HG03095 (cell line): Measurements from ENCODE around the gene TPPP3.

Experiments used
- ATAC-seq: cut with Tn5 transposase; IDR thresholded peaks from one replicate; pipeline ENCODE4 v1.9.1; 2021; ENCODE audit warnings: moderate library complexity; ENCODE audit not compliant: unreplicated experiment

TPPP3 gene

DNA sequence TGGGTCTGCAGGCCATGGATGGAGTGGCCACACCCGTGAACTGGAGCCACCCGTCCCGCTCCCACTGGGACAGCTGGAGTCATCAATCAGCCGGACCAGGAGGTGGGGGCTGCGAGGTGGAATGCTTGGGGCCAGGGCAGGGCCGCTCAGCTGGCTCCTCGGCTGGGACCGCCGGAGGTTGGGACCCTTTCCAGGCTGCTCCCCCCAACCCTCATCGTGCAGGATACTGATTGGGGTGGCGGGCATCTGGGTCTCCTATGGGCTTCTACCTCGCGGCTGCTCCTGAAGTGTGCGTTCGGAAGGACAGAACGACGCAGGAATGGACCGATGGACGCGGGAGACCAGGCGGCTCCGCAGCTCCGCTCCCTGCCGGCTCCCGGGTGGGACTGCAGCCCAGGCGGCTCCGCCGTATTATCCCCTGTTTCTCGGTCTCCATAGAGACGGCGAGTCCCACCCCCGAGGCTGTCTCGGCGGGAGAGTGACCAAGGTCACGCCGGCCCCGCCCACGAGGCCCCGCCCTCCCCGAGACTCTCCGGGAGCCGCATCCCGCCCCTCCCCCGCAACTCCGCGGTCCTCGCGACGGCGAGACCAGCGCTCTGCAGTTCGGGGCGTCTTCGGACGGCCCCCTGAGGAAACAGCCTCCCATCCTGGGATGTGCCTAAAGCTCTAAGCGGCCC is at the start of gene TPPP3:
TPPP3 (minus strand) TSS at position 388 of the 677 bp plus-strand sequence. CDS start 2,387 bp downstream, outside the sequence.
- no peak for ATAC-seq

- ATAC-seq = no peak
Observed at GRCh38 chr16:67442581-67443255, 49.4 kb upstream of the TPPP3 start.

GRCh38 chr16:67441907-67442306 is 48.6 kb upstream of the TPPP3 start:
- ATAC-seq = no peak

DNA sequence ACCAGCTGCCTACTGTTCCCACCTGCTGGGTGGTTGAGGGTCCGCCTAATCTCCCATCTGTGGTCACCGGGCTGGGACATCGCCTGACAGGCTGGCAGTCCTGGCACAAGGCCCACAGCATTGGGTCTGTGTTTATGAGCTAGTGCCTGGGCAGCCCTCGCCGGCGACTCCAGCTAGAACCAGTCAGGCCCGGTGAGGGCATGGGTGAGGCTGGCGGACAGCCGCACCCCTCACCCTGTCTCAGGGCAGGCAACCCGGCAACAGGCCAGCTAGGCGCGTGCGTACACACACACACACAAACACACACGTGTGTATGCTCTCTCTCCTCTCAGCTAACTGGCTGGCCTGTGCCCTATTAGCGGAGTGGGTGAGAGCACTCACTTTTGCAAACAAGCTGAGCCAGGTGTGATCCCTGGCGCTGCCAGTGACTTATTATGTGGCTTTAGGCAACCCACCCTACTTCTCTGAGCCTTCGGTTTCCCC is 48.0 kb upstream of the TPPP3 start:
- ATAC-seq = no peak

- ATAC-seq = no peak
Observed at GRCh38 chr16:67438824-67439393, 45.6 kb upstream of the TPPP3 start.

GRCh38 chr16:67438098-67438791 is 44.9 kb upstream of the TPPP3 start:
- ATAC-seq = no peak

GRCh38 chr16:67437513-67437912 is 44.2 kb upstream of the TPPP3 start:
- no peak for ATAC-seq

GRCh38 chr16:67436640-67437193 is 43.4 kb upstream of the TPPP3 start:
- ATAC-seq = no peak

DNA sequence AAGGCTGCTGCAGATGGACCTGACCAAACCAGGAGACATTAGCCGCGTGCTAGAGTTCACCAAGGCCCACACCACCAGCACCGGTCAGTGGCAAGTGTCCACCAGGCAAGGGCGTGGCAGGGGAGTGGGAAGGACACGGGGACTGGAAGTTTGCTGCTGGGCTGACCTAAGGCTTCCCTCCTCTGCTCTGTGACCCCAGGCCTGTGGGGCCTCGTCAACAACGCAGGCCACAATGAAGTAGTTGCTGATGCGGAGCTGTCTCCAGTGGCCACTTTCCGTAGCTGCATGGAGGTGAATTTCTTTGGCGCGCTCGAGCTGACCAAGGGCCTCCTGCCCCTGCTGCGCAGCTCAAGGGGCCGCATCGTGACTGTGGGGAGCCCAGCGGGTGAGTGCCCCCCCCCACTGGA is 42.5 kb upstream of the TPPP3 start:
- ATAC-seq = no peak

DNA sequence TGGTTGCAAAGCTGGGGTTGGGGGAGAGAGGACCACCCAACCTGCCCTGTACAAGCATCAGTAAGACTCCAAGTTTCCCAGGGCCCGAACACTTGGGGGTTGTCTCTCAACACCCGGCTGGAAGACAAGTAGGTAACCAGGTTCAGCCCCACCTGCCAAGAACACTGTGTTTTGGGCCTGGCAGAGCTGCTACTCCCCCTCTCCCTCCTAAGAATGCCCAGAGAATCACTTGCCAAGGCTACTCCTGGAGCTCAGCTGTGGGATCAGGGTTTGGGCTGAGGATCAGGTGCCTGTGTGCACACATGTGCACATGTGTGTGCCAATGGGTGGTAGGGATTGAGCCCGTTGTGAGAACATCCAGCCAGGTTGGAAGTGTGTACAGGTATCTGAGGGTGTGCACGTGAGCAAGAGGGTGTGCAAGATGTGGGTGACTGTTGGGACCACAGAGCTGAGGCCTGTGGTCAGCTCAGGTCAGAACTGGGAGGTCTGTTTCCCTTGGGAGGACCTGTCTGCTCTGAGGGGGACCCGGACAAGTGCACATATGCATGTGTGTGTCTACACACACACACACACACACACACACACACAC is 39.9 kb upstream of the TPPP3 start:
- no peak for ATAC-seq

DNA sequence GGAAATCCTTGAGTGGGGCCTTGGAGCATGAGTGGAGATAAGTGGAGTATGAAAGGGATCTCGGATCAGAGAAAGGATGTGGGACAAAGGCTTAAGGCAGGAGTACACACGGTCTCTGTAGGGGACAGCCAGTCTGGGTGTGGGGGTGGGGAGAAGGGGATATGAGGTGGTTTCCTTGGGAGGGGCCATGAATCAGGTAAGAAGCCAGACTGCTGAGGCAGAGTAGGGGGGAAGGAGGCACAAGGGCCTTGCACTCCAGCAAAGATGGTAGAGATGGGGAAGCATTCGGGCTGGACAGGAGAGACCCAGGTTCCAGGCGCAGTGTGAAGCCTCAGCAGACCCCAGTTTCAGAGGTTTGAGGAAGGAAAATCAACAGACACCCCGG is 39.2 kb upstream of the TPPP3 start:
- no peak for ATAC-seq

- no peak for ATAC-seq
Observed at GRCh38 chr16:67431775-67432505, 38.6 kb upstream of the TPPP3 start.

DNA sequence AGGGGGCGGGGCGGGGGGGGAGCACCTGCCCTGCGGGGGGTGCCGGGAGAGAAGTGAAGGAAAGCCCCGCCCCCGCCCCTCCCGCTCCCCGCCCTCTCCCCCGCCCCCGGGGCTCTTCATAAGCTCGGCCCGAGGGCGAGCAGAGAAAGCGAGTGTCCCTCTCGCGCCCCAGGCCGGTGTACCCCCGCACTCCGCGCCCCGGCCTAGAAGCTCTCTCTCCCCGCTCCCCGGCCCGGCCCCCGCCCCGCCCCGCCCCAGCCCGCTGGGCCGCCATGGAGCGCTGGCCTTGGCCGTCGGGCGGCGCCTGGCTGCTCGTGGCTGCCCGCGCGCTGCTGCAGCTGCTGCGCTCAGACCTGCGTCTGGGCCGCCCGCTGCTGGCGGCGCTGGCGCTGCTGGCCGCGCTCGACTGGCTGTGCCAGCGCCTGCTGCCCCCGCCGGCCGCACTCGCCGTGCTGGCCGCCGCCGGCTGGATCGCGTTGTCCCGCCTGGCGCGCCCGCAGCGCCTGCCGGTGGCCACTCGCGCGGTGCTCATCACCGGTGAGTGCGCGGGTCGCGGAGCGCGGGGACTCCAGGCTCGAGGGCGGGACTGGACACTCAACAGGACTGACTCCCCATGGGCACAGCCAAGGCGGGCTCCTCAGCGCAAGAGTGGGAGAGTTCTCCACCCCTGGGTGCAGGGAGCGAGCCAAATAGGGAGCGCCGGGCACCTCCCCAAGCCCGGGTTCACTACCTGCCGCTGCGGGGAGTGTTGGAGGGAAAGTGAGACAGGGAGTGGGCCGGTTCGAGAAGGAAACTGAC is 37.9 kb upstream of the TPPP3 start, which contains the start of gene HSD11B2:
HSD11B2 (plus strand) TSS at position 145 of the 798 bp plus-strand sequence; CDS start at position 273, 128 bp downstream.
- ATAC-seq = no peak

- ATAC-seq = no peak
Observed at GRCh38 chr16:67430504-67430976, 37.2 kb upstream of the TPPP3 start.

DNA sequence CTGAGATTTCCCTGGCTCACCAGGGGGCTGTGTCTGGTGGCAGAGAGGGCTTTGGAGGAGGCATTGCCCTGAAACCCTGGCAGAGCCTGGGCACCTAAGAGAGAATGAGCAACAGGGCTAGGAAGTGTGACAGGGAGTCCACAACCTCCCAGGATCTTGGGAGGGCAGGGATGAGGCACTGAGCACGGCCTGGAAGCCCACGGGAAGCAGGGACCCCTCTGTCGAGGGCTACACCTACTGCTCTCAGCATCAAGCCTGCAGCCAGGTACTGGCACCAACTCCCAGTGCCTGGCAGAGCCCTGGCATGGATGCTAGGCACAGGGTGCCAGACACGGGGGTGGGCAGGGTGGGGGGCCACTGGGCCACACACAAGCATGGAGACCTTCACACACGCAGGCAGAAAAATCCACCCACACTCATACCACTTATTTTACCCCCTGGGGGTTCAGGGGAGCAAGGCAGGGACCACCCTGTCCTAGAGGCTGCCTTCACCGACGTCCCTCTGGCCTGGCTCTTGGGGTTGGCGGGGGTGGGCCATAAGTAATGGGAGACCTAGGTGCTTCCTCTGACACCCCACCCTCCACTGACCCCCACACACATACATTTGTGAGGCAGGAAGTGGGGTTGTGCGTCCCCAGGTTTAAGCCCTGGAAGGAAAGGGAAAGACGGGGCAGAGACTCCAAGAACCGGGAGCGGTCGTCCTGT is 36.7 kb upstream of the TPPP3 start:
- no peak for ATAC-seq

DNA sequence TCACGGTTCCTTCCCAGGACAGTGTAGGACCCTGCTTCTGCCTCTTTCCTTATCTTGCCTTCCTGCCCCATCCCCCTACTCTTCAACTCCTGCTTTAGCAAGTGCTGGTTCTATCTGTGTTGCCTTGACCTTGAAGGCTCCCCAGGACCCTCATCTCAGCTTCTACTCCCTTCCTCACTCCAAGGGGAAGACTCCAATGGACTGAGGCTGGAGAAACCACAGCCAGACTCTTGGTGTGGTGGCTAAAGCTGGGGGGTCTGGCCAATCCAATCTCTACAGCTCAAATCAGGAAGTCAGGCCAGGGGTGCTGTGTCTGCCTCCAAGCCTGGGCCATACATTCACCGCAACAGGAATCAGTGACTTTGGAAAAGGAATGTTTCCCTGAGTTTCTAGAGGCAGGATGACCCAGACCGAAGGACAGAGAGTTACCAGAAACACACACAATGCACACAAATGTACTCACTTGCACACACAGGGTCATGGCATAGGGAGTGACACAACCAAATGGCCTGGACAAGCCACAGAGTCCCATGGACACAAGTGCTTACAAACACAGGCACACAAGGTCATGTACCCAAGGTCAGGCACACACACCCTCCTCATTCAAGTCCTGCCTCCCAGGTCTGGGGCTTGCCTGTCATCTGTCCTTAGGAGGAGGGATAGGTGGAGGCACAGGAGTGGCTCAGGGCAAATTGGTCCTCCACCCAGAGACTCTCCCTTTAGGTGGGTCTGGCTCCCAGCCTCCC is 35.9 kb upstream of the TPPP3 start:
- ATAC-seq = no peak

- ATAC-seq = no peak
Observed at GRCh38 chr16:67428146-67428731, 34.9 kb upstream of the TPPP3 start.
